Transverse colon (tissue), 4 donors: Measurements from ENCODE around the gene LDLRAP1. TPM values are rescaled to one million over a fixed set of nuclear protein-coding genes. Genes with fewer than 3 reads are reported as not detected.

Experiments
- DNase-seq: peaks from one replicate; pipeline ENCODE4 v3.0.0-alpha.2; 2019
- H3K27ac ChIP-seq, 4 donors: fragments of 200-600 bp; sonication (generic); 2 replicates each; pipeline ENCODE4 v1.5.1; 2016 to 2018; ENCODE audit warnings: inconsistent platforms in 4 of 4
- H3K27me3 ChIP-seq: fragments of 200-600 bp; sonication (generic); 2 replicates; pipeline ENCODE4 v1.5.1; 2017; ENCODE audit warnings: inconsistent platforms
- H3K36me3 ChIP-seq, 4 donors: fragments of 200-600 bp; sonication (generic); 2 replicates each; pipeline ENCODE4 v1.5.1; 2017 to 2019; ENCODE audit warnings: inconsistent platforms in 4 of 4
- H3K4me1 ChIP-seq, 4 donors: fragments of 200-600 bp; sonication (generic); 2 replicates each; pipeline ENCODE4 v1.5.1; 2017 to 2020; ENCODE audit warnings: inconsistent platforms in 4 of 4
- H3K4me3 ChIP-seq, 4 donors: fragments of 200-600 bp; sonication (generic); 1 replicate in 1 of 4; 2 replicates in 3 of 4; pipeline versions ENCODE4 v1.5.1 to v1.6.1; 2017 to 2019; ENCODE audit warnings: inconsistent platforms in 4 of 4
- H3K9me3 ChIP-seq, 2 donors: fragments of 200-600 bp; sonication (generic); 2 replicates each; pipeline ENCODE4 v1.5.1; 2017 to 2019; ENCODE audit warnings: inconsistent platforms in 2 of 2
- EP300 ChIP-seq: sonication (generic); formaldehyde crosslinking; IDR thresholded peaks from one replicate; pipeline ENCODE4 v1.6.1; 2017; ENCODE audit warnings: antibody characterized with exemption, low read depth
- POLR2A ChIP-seq: fragments of 450-650 bp; IDR thresholded peaks from one replicate; pipeline ENCODE4 v1.6.1; 2016; ENCODE audit warnings: antibody characterized with exemption, mild to moderate bottlenecking, moderate library complexity
- POLR2AphosphoS5 ChIP-seq, 3 donors: sonication (generic); formaldehyde crosslinking; IDR thresholded peaks; one replicate each; pipeline ENCODE4 v1.6.1; 2016; ENCODE audit warnings: antibody characterized with exemption in 3 of 3
- WGBS, 2 donors: methylation state at CpG; one replicate each; pipeline ENCODE4 v1.1.5; 2018; ENCODE audit warnings: low coverage in 1 of 2; 5-methylcytosine and 5-hydroxymethylcytosine counted together
- in situ Hi-C, 4 donors: fragments of 200-750 bp; cut with MboI; loops; one replicate each; pipeline versions ENCODE4 v1.15.0 to v1.15.1; 2017; ENCODE audit warnings: low sequenced_read_pairs in 3 of 4, low pct_ligation_motif_present in 1 of 4, low pct_unique_long_range_greater_than_20kb in 1 of 4
- intact Hi-C: fragments of 100-400 bp; cut with DNase I; formaldehyde crosslinking; loops from one replicate; pipeline ENCODE4 v1.15.1; 2023; ENCODE audit warnings: low total_unique reads
- total RNA-seq, 4 donors: library from RNA; depleted of rRNA; stranded (reverse); fragments of >200 nt; gene quantifications; one replicate each; pipeline ENCODE4 v1.1.0, GENCODE V29; 2016
- TF ChIP-seq, protein P1 (sequence below), 5 experiments: fragments of 200-600 bp in 3 of 5; fragments of 450-650 bp in 2 of 5; sonication (generic) in 3 of 5; IDR thresholded peaks; 1 replicate in 2 of 5; 2 replicates in 3 of 5; pipeline ENCODE4 v1.5.1; 2016 to 2017; ENCODE audit warnings: antibody characterized with exemption in 5 of 5, inconsistent platforms in 3 of 5, mild to moderate bottlenecking in 2 of 5, moderate library complexity in 1 of 5

LDLRAP1 gene
- total RNA-seq, 4 donors from 2014 or later = 24.9 to 75.6 (median 37.8) TPM

DNA sequence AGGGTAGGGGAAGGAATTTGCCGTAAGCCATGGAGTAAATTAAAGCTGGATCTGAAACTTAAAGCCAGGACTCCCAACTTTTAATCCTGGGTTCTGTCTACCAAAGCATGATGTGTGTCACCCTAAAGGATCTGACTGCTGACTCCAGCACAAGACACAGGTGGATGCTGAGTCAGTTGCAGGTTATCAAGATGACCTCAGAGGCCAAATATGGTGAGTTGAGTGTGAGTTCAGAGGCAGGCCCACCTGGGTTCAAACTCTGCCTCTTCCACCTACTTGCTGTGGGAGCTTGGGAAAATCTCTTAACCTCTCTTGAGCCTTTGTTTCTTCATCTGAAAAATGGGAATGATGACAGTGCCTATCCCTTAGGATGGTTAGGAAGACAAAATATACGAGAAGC lies 16.7 kb upstream of the LDLRAP1 start:
- TF ChIP-seq POLR2AphosphoS5 (IDR thresholded peaks at IDR 0.05) (no peak), EP300 (no peak), POLR2A (no peak)
- TF ChIP-seq, protein P1, sequence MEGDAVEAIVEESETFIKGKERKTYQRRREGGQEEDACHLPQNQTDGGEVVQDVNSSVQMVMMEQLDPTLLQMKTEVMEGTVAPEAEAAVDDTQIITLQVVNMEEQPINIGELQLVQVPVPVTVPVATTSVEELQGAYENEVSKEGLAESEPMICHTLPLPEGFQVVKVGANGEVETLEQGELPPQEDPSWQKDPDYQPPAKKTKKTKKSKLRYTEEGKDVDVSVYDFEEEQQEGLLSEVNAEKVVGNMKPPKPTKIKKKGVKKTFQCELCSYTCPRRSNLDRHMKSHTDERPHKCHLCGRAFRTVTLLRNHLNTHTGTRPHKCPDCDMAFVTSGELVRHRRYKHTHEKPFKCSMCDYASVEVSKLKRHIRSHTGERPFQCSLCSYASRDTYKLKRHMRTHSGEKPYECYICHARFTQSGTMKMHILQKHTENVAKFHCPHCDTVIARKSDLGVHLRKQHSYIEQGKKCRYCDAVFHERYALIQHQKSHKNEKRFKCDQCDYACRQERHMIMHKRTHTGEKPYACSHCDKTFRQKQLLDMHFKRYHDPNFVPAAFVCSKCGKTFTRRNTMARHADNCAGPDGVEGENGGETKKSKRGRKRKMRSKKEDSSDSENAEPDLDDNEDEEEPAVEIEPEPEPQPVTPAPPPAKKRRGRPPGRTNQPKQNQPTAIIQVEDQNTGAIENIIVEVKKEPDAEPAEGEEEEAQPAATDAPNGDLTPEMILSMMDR (IDR thresholded peaks at IDR 0.05) = no peak
- no peak overlapping the region for H3K27ac ChIP-seq
- H3K4me3 ChIP-seq = no peak overlapping the region
- in situ Hi-C loops (loop anchor here in 3 of 4 donors (10.0 kb wide), 2 partner anchors 122 to 132 kb away; no protein-coding TSS in a partner anchor), intact Hi-C loops (loop anchor here (10.0 kb wide), 1 partner anchor 122 kb away; no protein-coding TSS in a partner anchor)
- H3K36me3 ChIP-seq = no peaks in the 10 kb centered on the region
- no peaks in the 10 kb centered on the region for H3K27me3 ChIP-seq
- no peak for DNase-seq
- H3K4me1 ChIP-seq = no peaks in the 10 kb centered on the region
- H3K9me3 ChIP-seq = no peaks in the 10 kb centered on the region
- 89% methylated on average over 2 of the region's 2 CpGs; no CpG with 5 or more reads in 1 of the 2 donors for WGBS, 2 donors

DNA sequence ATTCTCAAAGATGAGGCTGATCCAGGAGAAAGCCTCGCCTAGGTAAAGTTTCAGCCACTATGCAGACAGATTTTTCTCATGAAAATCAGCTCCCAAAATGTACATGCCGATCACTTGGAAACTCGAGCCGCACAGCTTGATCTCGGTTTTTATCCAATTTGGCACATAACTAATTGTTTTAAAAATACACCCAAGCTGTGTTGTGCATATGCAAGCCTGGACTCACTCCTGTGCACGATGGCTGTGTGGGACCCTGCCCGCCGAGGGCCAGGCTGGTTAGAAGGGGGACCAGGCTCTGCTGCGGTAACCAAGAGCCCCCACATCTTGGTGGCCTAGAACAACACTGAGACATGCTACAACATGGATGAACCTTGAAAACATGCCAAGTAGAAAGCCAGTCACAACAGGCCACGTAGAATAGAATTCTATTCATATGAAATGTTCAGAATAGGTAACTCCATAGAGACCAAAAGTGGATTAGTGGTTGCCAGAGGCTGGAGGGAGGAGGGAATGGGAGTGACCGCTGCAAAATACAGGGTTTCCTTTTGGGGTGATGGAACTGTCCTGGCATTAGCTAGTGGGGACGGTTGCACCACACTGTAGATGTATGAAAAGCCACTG lies 16.1 kb upstream of the LDLRAP1 start:
- no peaks in the 10 kb centered on the region for H3K9me3 ChIP-seq
- no peak for DNase-seq
- H3K4me3 ChIP-seq = no peak overlapping the region
- 83 to 96% methylated on average over 3 to 12 of the region's 12 CpGs for WGBS, 2 donors
- no peaks in the 10 kb centered on the region for H3K27me3 ChIP-seq
- no peak overlapping the region for H3K27ac ChIP-seq
- no peaks in the 10 kb centered on the region for H3K36me3 ChIP-seq
- in situ Hi-C loops (loop anchor here in 3 of 4 donors (10.0 kb wide), 2 partner anchors 123 to 133 kb away; no protein-coding TSS in a partner anchor), intact Hi-C loops (loop anchor here (10.0 kb wide), 1 partner anchor 123 kb away; no protein-coding TSS in a partner anchor)
- no peaks in the 10 kb centered on the region for H3K4me1 ChIP-seq
- TF ChIP-seq EP300 = no peak
- TF ChIP-seq POLR2AphosphoS5 (IDR thresholded peaks at IDR 0.05) = no peak
- TF ChIP-seq POLR2A = no peak
- TF ChIP-seq, protein P1 (IDR thresholded peaks at IDR 0.05) = no peak

DNA sequence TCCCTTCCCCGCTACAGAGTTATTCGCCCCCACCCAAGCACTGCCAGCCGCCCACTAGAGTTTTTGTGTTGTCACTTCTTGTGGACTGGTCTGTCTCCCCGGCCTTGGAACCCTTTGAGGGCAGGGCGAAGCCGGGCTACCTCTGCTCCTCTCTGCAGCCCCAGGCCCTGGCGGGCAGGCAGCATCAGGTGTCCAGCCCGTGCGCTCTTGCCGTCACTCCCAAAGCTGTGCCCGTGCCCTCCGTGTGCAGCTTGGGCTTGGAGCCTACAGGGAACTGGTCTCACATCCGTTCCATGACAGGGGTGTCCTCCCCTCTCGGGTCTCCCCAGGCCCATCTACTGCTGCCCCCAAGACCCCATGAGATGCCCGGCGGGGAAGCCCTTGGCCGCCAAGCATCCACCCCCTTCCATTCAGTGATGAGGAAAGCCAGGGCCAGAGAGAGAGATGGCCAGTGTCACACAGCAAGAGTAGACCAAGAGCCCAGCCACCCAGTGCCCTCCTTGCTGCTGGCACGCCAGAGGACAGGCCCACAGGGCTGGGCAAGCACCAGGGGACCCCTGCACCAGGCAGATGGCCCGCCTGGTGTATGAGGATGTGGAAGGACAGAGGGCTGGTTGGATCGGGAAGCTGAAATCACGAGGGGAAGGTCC lies 15.3 kb upstream of the LDLRAP1 start:
- 90 to 92% methylated on average over 9 to 21 of the region's 21 CpGs for WGBS, 2 donors
- TF ChIP-seq POLR2A (no peak), POLR2AphosphoS5 (IDR thresholded peaks at IDR 0.05) (no peak), EP300 (no peak)
- TF ChIP-seq, protein P1 (IDR thresholded peaks at IDR 0.05) = no peak
- in situ Hi-C loops = loop anchor here in 3 of 4 donors (10.0 kb wide), 2 partner anchors 123 to 133 kb away; no protein-coding TSS in a partner anchor
- H3K36me3 ChIP-seq = no peaks in the 10 kb centered on the region
- no peaks in the 10 kb centered on the region for H3K4me1 ChIP-seq
- H3K27ac ChIP-seq = no peak overlapping the region
- no peak overlapping the region for H3K4me3 ChIP-seq
- no peak for DNase-seq
- intact Hi-C loops = loop anchor here (10.0 kb wide), 1 partner anchor 123 kb away; no protein-coding TSS in a partner anchor
- no peaks in the 10 kb centered on the region for H3K27me3 ChIP-seq
- H3K9me3 ChIP-seq = no peaks in the 10 kb centered on the region

DNA sequence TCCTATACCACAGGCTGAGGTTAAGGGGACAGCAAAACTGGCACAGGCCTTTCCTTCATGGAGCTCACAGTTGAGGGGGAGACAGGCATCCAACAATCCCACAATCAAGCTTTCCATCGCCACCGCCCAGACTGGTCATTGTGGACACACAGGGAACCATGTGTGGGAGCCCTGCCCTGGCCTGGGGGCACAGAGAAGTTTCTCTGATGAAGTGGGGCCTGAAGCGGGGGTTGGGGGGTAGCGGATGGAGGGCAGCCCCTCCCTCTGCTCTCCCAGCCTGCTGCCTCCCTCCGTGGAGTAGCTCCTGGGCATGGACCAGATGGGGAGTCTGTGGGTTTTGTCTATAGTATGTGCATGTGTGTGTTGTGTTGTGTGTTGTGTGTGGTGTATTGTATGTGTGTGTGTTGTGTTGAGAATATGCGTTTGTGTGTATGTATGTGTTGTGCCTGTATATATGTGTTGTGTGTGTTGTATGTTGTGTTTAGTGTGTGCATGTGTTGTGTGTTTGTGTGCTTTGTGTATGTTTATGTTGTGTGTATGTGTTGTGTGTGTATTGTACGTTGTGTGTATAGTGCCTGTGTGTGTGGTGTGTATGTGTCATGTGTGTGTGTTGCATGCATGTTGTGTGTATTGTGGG lies 14.4 kb upstream of the LDLRAP1 start:
- no peaks in the 10 kb centered on the region for H3K36me3 ChIP-seq
- 86% methylated on average over 7 of the region's 7 CpGs; no CpG with 5 or more reads in 1 of the 2 donors for WGBS, 2 donors
- no peak for TF ChIP-seq POLR2AphosphoS5 (IDR thresholded peaks at IDR 0.05)
- no peak for TF ChIP-seq POLR2A
- TF ChIP-seq, protein P1 (IDR thresholded peaks at IDR 0.05) = no peak
- TF ChIP-seq EP300 = no peak
- H3K4me1 ChIP-seq = no peaks in the 10 kb centered on the region
- no peak overlapping the region for H3K4me3 ChIP-seq
- DNase-seq = no peak
- H3K27me3 ChIP-seq = no peaks in the 10 kb centered on the region
- in situ Hi-C loops (loop anchor here in 3 of 4 donors (10.0 kb wide), 2 partner anchors 124 to 134 kb away; no protein-coding TSS in a partner anchor), intact Hi-C loops (loop anchor here (10.0 kb wide), 1 partner anchor 124 kb away; no protein-coding TSS in a partner anchor)
- H3K9me3 ChIP-seq = no peaks in the 10 kb centered on the region
- H3K27ac ChIP-seq = no peak overlapping the region
